ENCODE results near the gene PLXNA2. TPM values are rescaled to one million over a fixed set of nuclear protein-coding genes. Genes with fewer than 3 reads are reported as not detected.

Gene PLXNA2
- total RNA-seq, 1 donor from 2014 or later, result 0.82 TPM

DNA sequence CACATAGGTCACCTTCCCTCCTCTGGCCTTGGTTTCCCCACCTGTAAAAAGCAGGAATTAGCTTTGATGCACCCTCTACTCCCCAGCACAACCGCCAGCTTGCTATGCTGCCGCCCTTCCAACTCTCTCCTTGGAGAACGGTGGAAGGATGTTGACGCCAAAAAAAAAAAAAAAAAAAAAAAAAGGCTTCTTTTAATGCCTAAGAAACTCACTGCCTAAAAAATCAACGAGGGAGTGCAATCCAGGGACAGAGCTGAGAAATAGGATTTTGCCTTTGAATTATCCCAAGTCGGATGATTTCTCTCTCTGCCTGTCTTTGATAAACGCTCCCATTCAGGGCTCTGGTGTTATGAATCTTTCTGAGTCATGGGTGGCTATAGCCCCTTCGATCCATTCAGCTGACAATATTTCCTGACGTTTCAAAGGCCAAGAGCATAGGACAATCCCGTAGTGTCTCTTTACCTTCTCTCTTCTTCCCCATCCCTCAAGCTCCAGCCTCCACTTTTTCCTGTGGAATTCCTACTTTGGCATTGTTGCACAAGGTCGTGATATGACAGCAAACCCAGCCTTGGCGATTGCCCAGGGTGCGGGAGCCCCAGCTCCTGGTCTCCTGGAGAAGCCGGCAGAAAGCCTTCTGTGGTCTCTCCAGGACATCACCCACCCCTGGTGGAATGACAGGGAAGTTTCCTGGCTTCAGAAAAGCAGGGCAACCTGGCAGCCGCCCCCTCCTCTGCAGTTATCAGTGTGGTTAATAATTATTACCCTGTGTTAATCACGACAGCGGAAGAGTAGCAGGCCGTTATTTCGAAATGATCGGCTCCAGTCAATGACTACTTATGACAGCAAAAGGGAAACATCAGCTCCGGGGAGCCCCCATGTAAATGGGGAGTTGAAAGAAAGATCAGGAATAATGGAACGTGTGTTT lies 8.0 kb upstream of the PLXNA2 start:
- no peak overlapping the region for H3K27ac Mint-ChIP-seq
- no peaks in the 10 kb centered on the region for H3K9me3 Mint-ChIP-seq
- ChIA-PET POLR2A (interaction anchor here (0.6 kb wide), 1 partner anchor 335 kb away, joined by 5 read pairs; no protein-coding TSS in a partner anchor), CTCF (no interaction called here)
- H3K4me3 Mint-ChIP-seq, result no peak overlapping the region
- TF ChIP-seq, protein P1, sequence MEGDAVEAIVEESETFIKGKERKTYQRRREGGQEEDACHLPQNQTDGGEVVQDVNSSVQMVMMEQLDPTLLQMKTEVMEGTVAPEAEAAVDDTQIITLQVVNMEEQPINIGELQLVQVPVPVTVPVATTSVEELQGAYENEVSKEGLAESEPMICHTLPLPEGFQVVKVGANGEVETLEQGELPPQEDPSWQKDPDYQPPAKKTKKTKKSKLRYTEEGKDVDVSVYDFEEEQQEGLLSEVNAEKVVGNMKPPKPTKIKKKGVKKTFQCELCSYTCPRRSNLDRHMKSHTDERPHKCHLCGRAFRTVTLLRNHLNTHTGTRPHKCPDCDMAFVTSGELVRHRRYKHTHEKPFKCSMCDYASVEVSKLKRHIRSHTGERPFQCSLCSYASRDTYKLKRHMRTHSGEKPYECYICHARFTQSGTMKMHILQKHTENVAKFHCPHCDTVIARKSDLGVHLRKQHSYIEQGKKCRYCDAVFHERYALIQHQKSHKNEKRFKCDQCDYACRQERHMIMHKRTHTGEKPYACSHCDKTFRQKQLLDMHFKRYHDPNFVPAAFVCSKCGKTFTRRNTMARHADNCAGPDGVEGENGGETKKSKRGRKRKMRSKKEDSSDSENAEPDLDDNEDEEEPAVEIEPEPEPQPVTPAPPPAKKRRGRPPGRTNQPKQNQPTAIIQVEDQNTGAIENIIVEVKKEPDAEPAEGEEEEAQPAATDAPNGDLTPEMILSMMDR (IDR thresholded peaks at IDR 0.05), result no peak
- no peaks in the 10 kb centered on the region for H3K4me1 Mint-ChIP-seq
- peaks cover 29% of the 10 kb centered on the region for H3K27me3 Mint-ChIP-seq
- ATAC-seq (ENCODE audit: low read depth), result no peak
- intact Hi-C loops (cut with micrococcal nuclease), result no loop called here
- H3K36me3 Mint-ChIP-seq (ENCODE audit: low read depth), result no peaks in the 10 kb centered on the region
- DNase-seq, result no peak

DNA sequence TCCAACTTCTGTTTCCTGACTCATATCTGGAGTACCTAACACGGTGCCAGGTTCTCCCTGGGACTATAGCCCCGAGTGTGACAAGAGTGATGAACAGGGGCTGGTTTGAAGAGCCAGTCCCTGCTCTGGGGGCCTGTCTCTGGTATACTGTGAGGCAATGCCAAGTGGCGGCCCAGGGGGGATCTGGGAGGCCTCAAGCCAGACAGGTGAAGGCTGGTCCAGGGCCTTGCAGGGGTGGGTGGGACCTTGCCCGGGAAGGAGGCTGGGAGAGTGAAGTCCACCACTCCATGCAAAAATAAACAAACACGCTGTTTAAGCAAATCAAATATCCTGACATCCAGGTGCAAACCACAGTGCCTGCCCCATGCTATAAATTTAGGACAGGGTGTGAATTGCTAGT lies 6.8 kb upstream of the PLXNA2 start:
- H3K9me3 Mint-ChIP-seq, result no peaks in the 10 kb centered on the region
- H3K27me3 Mint-ChIP-seq, result peaks cover 25% of the 10 kb centered on the region

DNA sequence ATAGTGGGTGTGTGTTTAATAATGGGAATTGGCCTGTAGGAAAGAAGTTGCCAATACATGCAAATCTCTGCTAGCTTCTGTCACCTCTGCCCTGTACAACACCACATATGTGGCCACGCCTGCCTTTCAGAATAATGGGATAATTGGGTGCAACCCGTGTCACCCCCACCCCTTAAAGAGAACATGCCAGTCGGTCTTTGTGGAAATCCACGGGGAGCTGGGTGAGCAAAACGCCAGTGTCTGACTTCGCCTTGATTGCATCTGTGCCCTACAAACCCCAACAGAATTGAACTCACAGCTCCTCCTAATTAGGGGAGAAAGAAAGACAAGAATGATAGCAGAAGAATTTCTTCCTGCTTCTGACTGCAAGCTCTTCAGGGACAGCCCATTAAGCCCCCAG lies 6.4 kb upstream of the PLXNA2 start:
- peaks cover 21% of the 10 kb centered on the region for H3K27me3 Mint-ChIP-seq
- no peaks in the 10 kb centered on the region for H3K9me3 Mint-ChIP-seq
- TF ChIP-seq, protein P1 (IDR thresholded peaks at IDR 0.05), result no peak
- POLR2A ChIA-PET, result no interaction called here
- no peaks in the 10 kb centered on the region for H3K4me1 Mint-ChIP-seq
- no peak overlapping the region for H3K4me3 Mint-ChIP-seq
- intact Hi-C loops (cut with micrococcal nuclease), result no loop called here
- H3K36me3 Mint-ChIP-seq (ENCODE audit: low read depth), result no peaks in the 10 kb centered on the region
- ATAC-seq (ENCODE audit: low read depth), result no peak
- DNase-seq, result no peak
- no peak overlapping the region for H3K27ac Mint-ChIP-seq
- CTCF ChIA-PET, result no interaction called here

More for the DNA sequence above, 6.8 kb upstream of the PLXNA2 start:
- no peak for ATAC-seq (ENCODE audit: low read depth)
- Mint-ChIP-seq H3K27ac (no peak overlapping the region), H3K4me1 (no peaks in the 10 kb centered on the region), H3K36me3 (ENCODE audit: low read depth) (no peaks in the 10 kb centered on the region), H3K4me3 (no peak overlapping the region)
- intact Hi-C loops (cut with micrococcal nuclease), result no loop called here
- CTCF ChIA-PET, result no interaction called here
- POLR2A ChIA-PET, result no interaction called here
- TF ChIP-seq, protein P1 (IDR thresholded peaks at IDR 0.05), result no peak
- no peak for DNase-seq

DNA sequence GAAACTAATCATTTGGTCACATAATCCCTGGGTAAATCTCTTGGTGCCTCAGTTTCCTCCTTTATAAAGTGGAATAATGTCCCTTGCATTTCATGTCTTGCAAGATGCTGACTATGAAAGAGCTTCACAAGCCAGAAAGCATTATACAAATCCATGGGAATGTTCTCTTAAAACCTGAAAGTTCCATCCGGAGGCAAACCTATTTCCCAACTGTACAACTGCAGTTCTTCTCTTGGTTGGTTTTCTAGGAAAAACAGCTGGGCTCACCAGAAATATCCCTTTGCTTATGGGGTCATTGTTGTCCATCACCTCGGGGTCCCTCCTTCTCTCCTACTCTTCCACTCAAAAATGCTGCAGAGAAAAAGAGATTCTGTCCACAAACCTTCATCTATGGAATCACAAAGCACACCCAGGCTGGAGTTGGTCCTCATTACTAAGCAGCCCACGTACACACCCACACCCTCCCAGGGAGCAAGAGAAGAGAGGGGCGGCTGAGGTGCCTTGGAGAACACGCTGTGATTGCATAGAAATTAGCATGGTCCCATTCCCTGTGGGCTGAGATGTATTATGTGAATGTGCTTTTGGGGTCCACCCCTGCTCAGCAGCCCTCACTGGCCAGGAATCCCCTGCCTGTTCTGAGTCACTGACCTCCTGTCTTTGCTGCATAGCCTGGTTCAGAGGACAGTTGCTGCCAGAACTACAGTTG lies 5.0 kb upstream of the PLXNA2 start:
- peaks cover 11% of the 10 kb centered on the region for H3K4me1 Mint-ChIP-seq
- H3K36me3 Mint-ChIP-seq (ENCODE audit: low read depth), result no peaks in the 10 kb centered on the region
- CTCF ChIA-PET, result no interaction called here
- no peak overlapping the region for H3K27ac Mint-ChIP-seq
- H3K9me3 Mint-ChIP-seq, result no peaks in the 10 kb centered on the region
- DNase-seq (no peak), ATAC-seq (ENCODE audit: low read depth) (no peak)
- H3K27me3 Mint-ChIP-seq, result peaks cover 22% of the 10 kb centered on the region
- no peak overlapping the region for H3K4me3 Mint-ChIP-seq
- POLR2A ChIA-PET, result no interaction called here
- intact Hi-C loops (cut with micrococcal nuclease), result loop anchor here (5.0 kb wide), 1 partner anchor 212 kb away; no protein-coding TSS in a partner anchor
- TF ChIP-seq, protein P1 (IDR thresholded peaks at IDR 0.05), result no peak

DNA sequence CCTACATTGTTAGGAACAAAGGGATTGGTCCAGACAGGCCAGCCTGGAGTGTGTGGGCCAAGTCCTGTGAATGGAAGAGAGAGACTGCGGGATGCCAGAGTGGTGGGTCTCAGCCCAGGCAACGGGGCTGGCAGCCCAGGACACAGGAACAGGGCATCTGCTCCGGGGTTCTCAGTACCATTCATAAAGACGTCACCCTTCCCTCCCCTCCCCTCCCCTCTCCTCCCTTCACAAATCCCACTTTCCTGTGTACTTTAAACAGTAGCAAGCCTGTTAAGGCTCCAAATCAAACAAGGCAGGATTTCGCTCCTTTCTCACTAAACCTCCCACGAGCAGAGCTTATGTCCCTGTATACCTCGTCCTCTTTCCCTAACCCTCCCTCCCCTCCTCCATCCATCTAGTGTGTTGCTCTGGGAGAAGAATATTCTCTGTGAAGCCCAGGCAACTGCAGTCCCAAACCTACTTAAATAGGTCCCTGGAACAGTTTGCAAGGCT lies 4.2 kb upstream of the PLXNA2 start:
- no peaks in the 10 kb centered on the region for H3K36me3 Mint-ChIP-seq (ENCODE audit: low read depth)
- ChIA-PET POLR2A (no interaction called here), CTCF (no interaction called here)
- intact Hi-C loops (cut with micrococcal nuclease), result loop anchor here (5.0 kb wide), 1 partner anchor 211 kb away; no protein-coding TSS in a partner anchor
- peaks cover 19% of the 10 kb centered on the region for H3K27me3 Mint-ChIP-seq
- H3K4me3 Mint-ChIP-seq, result no peak overlapping the region
- H3K27ac Mint-ChIP-seq, result no peak overlapping the region
- DNase-seq (no peak), ATAC-seq (ENCODE audit: low read depth) (no peak)
- no peaks in the 10 kb centered on the region for H3K9me3 Mint-ChIP-seq
- TF ChIP-seq, protein P1 (IDR thresholded peaks at IDR 0.05), result no peak
- H3K4me1 Mint-ChIP-seq, result peaks cover 11% of the 10 kb centered on the region

Data from activated B cell treated with CpG ODN at 0.5 μM for 24 hours (primary cell).